Hypothalamus (tissue), 51 donors: ENCODE results near the gene SLC17A1.

Experiments used
- DNase-seq, 51 donors: peaks; one replicate each; lab custom pipeline; 2025; lab: John Stamatoyannopoulos, UW

Gene SLC17A1

DNA sequence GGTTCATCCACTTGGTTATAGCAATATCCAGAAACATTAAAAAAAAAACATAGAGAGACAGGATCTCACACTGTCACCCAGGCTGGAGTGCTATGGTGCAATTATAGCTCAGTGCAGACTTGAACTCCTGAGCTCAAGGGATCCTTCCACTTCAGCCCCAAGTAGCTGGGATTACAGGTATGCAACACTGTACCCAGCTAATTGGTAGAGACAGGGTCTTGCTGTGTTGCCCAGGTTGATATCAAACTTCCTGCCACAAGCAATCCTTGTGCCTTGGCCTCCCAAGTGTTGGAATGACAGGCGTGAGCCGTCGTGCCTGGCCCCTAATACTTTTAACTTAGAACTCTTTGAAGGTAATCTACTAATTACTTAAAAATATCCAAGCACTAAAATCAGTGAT is 818 bp upstream of the SLC17A1 start:
- DNase-seq: no peak

DNA sequence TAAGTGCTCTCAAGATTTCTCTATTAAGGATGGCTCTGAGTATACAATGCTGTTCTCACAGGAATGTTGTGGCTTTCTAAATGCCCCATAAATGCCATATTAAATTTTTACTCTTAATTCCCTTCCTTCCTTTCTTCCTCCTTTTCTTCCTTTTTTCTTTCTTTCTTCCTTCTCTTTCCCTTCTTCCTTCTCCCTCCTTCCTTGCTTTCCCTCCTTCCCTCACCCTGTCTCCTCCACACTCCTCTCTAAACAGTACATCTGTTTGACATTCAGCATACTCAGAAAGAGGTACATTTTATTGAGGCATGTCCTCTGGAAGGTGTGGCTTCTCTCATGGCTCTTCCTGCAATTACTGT is 433 bp upstream of the SLC17A1 start:
- no peak for DNase-seq

DNA sequence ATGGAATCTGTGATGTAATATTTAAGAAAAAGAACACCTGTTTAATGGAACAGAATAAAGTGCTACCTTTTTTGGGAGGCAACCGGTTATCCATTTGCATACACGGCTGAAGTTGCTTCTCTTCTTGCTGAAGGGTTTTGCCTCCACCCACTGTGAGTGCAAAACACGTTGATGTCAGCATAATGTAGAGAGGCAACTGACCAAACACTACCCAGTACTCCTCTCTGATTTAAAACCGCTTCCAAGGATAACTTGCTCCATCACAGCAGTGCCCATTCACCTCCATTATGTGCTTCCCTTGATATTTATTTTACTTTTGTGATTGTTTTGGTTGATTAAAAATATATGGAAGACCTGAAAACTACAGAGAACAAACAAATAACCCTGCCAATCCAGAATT is 1.4 kb downstream of the SLC17A1 start:
- DNase-seq: no peak

DNA sequence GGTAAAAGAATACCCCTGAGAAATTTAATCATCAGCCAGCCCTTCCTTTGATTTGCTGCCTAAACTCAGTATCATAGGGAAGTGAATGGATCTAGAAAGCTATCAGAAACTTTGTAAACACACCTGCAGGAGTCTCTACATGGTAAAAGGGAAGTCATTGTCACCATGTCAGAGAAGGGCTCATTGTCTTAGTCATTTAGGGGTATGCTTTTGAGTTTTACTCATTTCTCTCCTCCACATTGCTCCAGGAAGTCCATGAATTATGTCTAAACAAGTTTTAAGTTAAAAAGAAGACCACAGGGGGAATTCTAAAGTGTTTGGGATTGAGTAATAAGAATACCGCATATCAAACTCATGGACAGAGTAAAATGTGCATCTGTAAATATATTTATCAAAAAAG is 2.5 kb downstream of the SLC17A1 start:
- no peak for DNase-seq

DNA sequence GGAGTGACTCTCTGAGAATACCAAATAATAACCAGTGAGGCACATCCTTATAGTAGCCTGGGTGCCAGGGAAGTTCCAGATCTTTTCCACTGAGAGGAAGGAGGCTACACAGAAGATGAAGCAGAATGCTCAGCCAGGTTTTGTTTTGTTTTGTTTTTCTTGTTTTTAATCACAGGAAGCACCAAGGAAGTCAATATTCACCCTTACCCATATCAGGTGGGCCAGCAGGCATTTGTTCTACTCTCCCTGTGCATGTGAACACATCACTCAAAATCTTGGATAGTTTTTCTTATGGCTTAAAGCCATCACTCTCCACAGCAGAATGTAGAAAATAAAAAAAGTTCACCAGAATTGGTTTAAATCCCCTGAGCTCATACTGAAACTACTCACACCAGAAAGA is 10.5 kb downstream of the SLC17A1 start:
- DNase-seq: no peak

DNA sequence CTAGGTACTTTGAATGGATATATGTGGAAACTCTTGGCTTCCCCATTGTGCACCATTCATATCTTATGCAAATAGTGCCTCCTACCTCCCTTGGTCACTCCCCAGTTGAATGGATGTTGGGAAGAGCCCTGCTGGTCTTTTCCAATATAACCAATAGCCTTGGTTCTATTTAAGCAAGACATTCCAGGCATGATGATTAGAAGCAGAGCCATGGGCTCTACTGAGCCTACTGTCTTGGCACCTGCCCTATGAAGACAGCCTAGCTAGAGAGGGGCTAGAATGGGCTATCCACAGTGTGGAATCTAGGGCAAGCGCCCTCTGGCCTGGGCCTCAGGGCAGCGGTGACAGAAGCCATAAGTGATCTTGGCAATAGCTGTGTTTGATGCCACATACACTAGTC is 15.6 kb downstream of the SLC17A1 start:
- DNase-seq: no peak

DNA sequence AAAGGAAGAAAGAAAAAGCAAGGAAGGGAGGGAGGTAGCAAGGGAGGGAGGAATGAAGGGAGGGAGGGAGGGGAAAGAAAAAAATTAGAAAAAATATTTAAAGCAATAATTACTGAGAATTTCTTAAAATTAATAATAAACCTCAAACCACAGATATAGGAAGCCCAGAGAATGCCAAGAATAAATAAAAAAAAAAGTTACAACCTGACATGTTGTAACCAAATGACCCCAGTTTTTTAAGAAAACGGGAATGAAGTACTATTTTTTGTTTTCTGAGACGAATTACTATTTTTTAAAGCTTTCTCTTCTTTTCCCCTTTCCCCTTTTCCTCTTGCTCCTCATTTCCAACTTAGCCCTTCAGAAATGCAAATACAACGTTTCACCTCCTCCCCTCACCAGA is 16.7 kb downstream of the SLC17A1 start:
- DNase-seq: no peak

DNA sequence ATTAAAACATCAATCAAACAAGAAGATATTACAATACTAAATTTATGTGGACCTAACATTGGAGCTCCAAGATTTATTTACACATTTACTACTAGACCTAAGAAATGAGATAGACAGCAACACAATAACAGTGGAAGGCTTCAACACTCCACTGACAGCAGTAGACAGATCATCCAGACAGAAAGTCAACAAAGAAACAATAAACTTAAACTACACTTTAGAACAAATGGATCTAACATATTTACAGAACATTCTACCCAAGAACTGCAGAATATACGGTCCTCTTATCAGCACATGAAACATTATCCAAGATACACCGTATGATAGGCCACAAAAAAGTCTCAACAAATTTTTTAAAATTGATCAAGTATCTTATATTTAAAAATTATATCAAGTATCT is 27.0 kb downstream of the SLC17A1 start:
- no peak for DNase-seq

DNA sequence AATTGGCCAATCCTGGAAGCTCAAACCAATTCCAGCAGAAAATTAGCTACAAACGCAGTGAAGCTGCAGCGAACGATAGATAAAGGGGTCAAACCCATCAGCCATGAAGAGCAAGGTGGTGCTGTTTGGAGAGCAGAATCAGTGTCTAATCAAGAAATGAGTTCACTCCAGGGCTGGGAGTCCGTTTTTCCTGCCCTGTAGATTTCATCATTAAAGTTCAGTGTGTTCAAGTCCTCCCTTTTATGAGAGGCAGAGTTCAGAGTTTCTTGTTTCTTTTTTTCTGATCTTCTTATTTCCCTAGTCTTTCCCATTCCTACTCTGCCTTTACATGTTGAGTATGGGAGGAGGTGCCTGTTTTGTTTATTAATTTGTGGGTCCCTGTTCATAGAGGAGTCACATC is 30.4 kb downstream of the SLC17A1 start:
- DNase-seq: no peak

DNA sequence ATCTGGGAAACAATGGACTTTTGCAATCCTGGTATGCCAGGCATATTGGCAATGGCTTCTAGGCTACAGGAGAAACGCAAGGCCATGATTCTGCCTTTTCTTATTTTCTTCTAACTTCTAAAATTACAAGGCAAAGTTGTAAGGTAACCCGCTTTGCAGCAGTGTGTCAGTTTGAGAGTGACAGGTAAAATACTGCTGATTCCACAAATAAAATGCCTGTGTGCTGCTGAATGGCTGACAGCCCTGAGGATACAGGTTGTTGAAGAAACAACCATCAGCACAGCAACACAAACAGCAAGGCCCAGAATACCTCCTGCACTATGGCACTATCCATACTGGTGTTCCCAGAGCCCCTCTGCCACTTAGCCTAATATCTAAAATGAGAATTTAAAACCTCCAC is 37.1 kb downstream of the SLC17A1 start:
- DNase-seq: no peak

DNA sequence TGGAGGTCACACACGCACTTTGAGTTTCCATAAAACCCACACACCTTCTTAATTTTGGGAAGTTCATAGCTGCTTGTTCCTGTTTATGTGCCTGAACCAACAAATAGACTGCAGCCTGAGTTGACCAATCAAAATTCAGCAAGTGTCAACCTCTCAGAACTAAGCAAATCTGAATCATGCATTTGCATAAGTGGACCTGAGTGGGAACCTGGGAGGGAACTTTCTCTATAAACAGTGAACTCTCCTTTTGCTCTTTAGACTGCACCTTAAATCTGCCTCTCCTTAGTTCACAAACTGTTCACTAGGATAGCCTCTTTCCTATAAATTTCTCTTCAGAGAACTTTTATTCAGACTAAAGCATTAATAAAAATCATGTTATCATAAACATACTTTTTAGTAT is 37.9 kb downstream of the SLC17A1 start:
- no peak for DNase-seq

DNA sequence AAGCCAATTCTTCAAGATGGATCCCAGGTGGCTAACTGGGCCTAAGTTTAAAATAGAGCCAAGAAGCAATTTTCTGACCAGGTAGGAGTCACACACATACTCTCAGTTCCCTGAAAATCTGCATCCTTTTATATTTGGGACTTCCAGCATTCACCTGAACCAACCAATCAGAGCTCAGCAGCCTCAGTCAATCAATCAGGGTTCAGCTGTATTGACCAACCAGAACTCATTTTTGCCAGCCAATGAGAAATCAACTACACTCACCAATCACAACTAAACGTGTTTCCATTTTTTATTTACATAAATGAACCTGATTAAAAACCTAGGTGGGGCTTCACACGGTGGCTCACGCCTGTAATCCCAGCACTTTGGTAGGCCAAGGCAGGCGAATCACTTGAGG is 39.8 kb downstream of the SLC17A1 start:
- DNase-seq: no peak

DNA sequence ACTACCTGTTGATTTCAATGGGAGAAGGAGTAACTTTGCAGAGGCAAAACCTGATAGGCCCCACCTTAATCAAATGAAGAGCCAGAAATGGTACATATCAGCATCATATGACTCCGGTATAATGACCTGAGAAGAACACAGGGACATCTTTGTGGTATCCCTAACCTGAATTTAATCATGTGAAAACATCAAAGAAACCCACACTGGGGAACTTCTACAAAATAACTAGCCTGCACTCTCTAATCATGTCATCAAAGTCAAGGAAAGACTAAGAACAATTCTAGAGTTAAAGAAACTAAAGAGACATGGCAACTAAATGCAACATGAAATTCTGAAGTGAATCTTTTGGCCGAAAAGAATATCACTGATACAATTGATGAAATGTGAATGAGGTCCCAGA is 42.4 kb downstream of the SLC17A1 start:
- DNase-seq: no peak

DNA sequence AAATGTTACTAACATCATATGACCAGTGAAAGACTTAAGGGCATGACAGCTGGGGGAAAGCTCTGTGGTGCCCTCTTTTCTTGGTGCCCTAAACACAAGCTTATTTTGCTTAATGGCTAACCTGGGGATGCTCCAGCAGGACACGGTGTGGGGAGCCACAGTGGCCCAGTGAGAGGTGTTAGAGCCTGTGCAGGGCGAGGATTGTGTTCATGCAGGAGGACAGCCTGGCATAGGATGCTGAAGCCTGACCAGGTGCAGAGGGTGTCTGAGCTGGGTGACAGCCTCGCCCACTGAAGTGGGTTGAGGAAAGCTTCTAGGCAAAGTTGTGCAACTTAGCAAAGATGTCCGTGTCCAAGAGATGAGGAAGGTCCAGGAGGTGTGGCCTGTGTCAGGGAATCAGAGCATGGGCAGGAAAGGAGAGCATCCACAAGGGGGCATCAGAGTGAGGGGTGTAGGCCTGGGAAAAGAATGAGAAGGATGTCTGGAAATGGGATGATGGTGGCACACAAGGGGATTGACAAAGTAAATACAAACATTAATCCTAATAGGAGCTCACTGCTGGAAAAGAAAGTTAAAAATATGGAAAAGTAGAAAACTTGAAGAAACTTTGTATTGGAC is 43.4 kb downstream of the SLC17A1 start:
- peak in 7 of 51 donors; percentile 0 to 10 (median 3) for DNase-seq

DNA sequence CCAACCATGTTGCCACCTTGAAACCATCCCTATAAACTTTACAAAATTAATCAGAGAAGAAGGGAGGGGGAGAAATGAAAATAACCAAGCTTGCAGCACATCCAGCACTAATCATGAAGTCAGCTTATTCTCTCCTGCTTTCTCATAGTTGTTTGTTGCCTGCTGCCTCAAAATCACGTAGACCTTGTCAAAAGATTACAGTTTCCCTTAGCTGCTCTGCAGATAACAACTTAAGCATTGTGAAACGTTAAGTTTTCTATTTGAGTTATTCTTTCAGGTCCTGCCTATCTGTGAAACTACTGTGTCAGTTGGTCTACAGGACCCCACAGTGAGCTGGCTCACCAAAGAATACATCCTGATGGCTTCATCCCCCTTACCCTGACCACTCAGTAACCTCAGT is 44.4 kb downstream of the SLC17A1 start:
- DNase-seq: no peak

DNA sequence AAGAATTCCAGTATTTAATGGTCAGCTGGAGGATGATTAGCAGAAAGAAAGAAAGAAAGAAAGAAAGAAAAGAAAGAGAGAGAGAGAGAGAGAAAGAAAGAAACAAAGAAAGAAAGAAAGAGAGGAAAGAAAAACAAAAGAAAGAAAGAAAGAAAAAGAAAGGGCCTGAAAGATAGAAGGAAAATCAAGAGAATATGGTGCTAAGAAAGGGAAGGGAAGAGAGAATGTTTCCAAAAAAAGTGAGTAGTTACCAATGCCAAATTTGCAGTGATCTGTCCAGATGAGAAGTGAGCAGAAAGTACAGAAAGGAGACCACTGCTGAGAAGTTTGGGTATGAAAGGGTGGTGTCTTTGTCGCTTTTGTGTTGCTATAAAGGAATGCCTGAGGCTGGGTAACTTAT is 50.7 kb downstream of the SLC17A1 start:
- no peak for DNase-seq

DNA sequence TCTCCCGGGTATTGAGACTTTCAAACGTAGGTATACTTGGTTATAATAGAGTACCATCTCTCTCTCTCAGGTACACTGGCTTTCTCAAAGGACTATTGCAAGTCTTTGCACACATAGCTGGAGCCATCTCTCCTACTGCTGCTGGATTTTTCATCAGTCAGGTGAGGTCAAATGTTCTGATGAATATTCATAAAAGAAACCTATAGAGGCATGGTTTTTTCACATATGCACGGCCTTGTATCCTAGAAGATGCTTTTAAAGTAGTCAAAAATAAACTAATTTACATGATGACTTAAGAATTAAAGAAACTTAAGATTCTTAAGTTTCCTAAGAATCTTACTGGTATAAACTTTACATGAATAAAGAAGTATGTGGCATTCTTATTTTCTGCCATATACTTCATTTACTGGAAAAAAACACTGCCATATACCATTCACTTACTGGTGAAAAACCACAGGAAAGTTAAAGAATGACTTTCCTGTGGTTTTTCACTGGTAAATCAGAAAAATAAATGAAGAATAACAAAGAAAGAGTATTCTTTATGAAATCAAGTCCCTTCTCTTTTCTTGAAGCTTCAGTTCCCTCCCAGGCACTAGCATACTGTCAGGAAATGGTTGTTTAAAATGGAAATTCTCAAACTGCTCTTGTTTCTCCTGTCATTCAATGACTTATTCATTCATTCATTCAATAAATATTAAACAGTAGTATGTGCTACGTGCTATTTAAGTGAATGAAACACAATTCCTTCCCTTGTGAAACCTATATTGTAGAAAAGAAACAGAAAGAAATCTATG is 53.8 kb downstream of the SLC17A1 start:
- no peak for DNase-seq

DNA sequence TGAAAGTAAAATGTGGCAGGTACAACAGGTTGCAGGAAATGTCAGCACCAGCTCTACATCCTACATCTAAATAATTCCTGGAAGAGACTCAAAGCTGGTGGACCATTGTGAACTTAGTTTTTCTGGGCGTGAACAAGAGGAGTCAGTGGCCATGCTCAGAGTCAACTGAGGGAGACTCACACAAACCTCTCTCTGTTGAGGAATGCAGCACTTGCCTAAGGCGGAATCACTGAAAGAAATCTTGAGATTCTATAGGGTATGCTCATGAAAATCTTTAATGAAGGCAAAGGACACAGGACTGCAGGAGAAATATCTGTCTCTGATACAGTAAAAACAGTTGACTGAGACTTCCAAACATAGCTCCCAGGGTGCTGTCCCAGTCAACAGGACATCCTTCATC is 54.8 kb downstream of the SLC17A1 start:
- DNase-seq: no peak

DNA sequence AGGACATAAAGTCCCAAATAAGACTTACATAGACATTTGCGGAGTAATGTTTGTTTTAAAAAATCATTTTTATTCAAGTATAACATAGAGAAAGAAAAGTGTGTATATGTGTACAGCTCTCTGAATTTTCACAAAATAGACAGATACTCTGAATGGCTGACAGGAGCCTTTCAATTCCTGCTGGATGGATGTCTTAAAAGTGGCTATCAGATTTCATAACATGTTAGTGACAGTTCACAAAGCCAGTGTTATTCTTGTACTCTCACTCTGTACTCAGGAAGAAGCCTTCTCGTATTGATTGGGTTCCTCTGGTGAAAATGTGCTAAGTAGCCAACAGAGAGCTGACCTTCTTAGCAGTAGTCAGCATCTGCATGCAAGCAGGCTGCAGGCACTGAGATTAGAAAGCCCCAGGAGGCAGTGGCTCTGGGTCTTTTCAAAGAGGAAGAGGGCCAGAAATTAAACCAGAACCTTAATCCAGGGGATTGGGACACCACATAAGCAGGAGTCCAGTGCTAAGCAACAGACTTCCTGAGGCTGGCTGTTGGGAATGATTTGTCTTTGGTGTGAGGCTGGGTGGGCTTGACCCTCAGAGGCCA is 57.6 kb downstream of the SLC17A1 start:
- no peak for DNase-seq

DNA sequence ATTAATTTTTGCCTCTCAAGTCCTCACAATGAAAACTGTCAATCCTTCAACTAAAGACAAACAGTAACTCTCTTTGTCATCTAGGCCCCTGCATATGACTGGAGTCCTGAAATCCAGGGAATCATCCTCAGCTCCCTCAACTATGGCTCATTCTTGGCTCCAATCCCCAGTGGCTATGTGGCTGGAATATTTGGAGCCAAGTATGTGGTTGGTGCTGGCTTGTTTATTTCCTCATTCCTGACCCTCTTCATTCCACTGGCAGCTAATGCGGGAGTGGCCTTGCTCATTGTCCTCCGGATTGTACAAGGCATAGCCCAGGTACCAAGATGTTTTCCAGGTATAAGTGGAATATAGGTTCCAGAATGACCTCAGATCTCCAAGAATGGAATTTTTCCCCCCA is 61.9 kb downstream of the SLC17A1 start:
- no peak for DNase-seq

DNA sequence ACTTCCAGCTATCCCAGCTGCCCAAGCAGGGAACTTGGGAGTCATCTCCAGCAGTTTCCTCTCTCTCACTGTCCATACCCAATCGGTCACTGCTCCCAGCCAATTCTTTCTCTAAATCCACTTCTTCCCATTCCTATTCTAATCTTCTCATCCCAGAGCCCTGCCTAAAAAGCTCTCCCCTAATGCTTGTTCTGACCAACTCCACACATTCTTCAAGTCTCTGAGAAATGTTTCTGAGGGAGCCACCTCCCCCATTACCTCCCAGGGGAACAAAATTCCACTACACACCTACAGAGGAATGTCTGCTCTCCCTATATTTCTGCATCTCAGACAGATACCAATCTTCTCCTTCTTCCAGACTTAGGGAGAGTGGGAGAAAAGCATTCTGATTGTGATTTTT is 63.3 kb downstream of the SLC17A1 start:
- DNase-seq: no peak

DNA sequence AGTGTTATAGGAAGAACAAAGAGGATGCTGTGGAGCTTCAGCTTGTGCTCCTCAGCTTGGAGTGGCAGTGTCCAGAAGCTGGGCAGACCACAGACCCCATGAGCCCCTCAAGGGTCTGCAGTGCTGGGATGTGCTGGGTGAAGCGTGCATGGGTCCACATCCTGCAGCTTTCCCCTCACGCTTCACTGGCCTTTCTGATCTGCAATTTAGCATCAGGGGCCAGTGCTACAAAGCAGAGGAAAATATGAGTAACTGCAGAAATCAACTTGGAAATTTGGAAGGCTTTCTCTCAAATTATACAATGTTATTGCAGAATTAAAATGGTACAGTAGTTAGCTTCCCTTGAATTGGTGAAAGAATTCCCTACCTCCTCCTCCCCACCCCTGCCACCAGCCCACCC is 67.2 kb downstream of the SLC17A1 start:
- DNase-seq: no peak
